Measurements from ENCODE around the gene APOL3.
"Not testable (repeated sequence)": the region's sequence is repeated elsewhere in the genome, so short reads cannot be mapped to it uniquely, and the experiment has no call there.

- peak in 2 of 6 experiments; percentile 10 to 28 for TF ChIP-seq CTCF (IDR thresholded peaks at IDR 0.05)
- not testable (repeated sequence) for TF ChIP-seq POLR2A (IDR thresholded peaks at IDR 0.05)
Measured at GRCh38 chr22:36202906-36203305, 42.4 kb upstream of the APOL3 start.

All from Peyer's patch (tissue), 4 donors.